ENCODE measurements around the gene GYPB. TPM values are rescaled to one million over a fixed set of nuclear protein-coding genes. Genes with fewer than 3 reads are reported as not detected.
"Not testable (repeated sequence)": the region's sequence is repeated elsewhere in the genome, so short reads cannot be mapped to it uniquely, and the experiment has no call there.

GYPB gene
- total and polyA plus RNA-seq, 2 donors (not counting 1 experiment from before 2014, with no cell fraction given): 0.91 TPM; not detected in 1

DNA sequence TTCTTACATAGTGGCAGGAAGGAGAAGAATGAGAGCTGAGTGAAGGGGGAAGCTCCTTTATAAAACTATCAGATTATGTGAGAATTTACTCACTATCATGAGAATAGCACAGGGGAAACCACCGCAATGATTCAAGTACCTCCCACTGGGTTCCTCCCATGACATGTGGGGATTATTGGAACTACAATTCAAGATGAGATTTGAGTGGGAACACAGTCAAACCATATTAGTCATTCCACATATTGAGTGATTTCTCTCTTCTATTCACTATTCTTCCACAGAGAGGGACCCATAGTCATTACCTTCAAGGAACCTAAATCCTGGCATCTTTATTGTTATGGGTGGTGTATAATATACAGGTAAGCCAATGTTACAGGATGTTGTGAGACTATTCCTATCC is 27.4 kb downstream of the GYPB start:
- H4K20me1 ChIP-seq (ENCODE audit: control insufficient read depth, insufficient read depth, low read length, poor library complexity, severe bottlenecking); CTCF ChIA-PET; H3K36me3 ChIP-seq (replicated peaks in 1 of 2; ENCODE audit: control extremely low read depth in 1 of 2, control insufficient read depth in 1 of 2, extremely low read depth in 1 of 2, insufficient read depth in 2 of 2, low read length in 1 of 2); H2AFZ ChIP-seq (ENCODE audit: insufficient read depth, low read depth, low read length, poor library complexity, severe bottlenecking); H3K9me3 ChIP-seq (ENCODE audit: control extremely low read depth in 1 of 3, control insufficient read depth in 2 of 3, insufficient read depth in 1 of 3, low read length in 2 of 3); H3K4me1 Mint-ChIP-seq; H3K4me3 ChIP-seq (ENCODE audit: control extremely low read depth in 1 of 5, extremely low read depth in 1 of 5, insufficient read depth in 1 of 5, low read depth in 2 of 5, low read length in 4 of 5); DNase-seq; H3K9me3 Mint-ChIP-seq (ENCODE audit: insufficient read depth); ATAC-seq (ENCODE audit: low read depth); H3K4me2 ChIP-seq (replicated peaks; ENCODE audit: low read depth, low read length, poor library complexity, severe bottlenecking); H3K27me3 ChIP-seq (replicated peaks in 1 of 4; ENCODE audit: control extremely low read depth in 1 of 4, control insufficient read depth in 3 of 4, insufficient read depth in 4 of 4, low read length in 3 of 4); H3K9ac ChIP-seq (ENCODE audit: low read length); H3K4me1 ChIP-seq (ENCODE audit: control insufficient read depth in 2 of 2, insufficient read depth in 2 of 2, low read length in 2 of 2); H3K4me3 Mint-ChIP-seq; H3K79me2 ChIP-seq (ENCODE audit: control insufficient read depth, insufficient read depth, low read length); H3K27ac ChIP-seq (ENCODE audit: low read length in 2 of 2); H3K27ac Mint-ChIP-seq; H3K27me3 Mint-ChIP-seq; intact Hi-C loops (cut with micrococcal nuclease); POLR2A ChIA-PET: not testable (repeated sequence)
- no CpG with 5 or more reads among the region's 1 CpG for WGBS (ENCODE audit: insufficient coverage)

DNA sequence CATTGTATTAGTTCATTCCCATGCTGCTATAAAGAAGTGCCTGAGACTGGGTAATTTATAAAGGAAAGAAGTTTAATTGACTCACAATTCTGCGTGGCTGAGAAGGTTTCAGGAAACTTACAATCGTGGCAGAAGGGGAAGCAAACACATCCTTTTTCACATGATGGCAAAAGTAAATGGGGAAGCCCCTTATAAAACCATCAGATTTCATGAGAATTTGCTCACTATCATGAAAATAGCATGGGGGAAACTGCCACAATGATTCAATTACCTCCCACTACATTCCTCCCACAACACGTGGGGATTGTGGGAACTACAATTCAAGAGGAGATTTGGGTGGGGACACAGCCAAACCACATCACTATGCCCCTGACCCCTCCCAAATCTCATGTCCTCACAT is 28.5 kb downstream of the GYPB start:
- not testable (repeated sequence) for ATAC-seq (ENCODE audit: low read depth)

DNA sequence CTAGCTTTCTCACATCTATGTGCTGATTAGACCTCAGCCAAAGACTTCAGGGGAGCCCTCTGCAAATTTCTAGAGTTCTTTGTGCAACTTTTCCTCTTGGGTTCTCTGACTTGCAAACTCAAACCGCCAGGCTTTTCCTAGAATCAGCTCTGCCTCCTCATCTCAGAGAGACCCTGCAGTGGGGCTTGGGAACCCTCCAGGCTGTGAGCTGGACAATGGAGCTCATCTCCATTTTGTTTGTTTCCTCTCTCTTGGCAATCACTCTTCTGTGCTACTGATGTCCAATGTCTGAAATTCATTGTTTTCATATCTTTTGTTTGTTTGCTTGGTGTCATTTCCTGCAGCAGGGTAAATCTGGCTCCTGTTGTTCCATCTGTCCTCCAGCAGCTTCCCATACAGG is 33.0 kb downstream of the GYPB start:
- no peaks in the 10 kb centered on the region for H3K36me3 ChIP-seq (replicated peaks in 1 of 2; ENCODE audit: control extremely low read depth in 1 of 2, control insufficient read depth in 1 of 2, extremely low read depth in 1 of 2, insufficient read depth in 2 of 2, low read length in 1 of 2)
- Mint-ChIP-seq H3K4me3 (no peak overlapping the region), H3K4me1 (no peaks in the 10 kb centered on the region), H3K9me3 (ENCODE audit: insufficient read depth) (no peaks in the 10 kb centered on the region), H3K27ac (no peak overlapping the region), H3K27me3 (peaks cover 3% of the 10 kb centered on the region)
- H3K4me2 ChIP-seq (replicated peaks; ENCODE audit: low read depth, low read length, poor library complexity, severe bottlenecking): no peak overlapping the region
- TF ChIP-seq EZH2 (IDR thresholded peaks at IDR 0.05; ENCODE audit: borderline replicate concordance, insufficient read depth, low read depth, low read length, poor library complexity, severe bottlenecking): no peak
- TF ChIP-seq, protein P1, sequence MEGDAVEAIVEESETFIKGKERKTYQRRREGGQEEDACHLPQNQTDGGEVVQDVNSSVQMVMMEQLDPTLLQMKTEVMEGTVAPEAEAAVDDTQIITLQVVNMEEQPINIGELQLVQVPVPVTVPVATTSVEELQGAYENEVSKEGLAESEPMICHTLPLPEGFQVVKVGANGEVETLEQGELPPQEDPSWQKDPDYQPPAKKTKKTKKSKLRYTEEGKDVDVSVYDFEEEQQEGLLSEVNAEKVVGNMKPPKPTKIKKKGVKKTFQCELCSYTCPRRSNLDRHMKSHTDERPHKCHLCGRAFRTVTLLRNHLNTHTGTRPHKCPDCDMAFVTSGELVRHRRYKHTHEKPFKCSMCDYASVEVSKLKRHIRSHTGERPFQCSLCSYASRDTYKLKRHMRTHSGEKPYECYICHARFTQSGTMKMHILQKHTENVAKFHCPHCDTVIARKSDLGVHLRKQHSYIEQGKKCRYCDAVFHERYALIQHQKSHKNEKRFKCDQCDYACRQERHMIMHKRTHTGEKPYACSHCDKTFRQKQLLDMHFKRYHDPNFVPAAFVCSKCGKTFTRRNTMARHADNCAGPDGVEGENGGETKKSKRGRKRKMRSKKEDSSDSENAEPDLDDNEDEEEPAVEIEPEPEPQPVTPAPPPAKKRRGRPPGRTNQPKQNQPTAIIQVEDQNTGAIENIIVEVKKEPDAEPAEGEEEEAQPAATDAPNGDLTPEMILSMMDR (IDR thresholded peaks at IDR 0.05): no peak
- no peak overlapping the region for H3K9ac ChIP-seq (ENCODE audit: low read length)
- ATAC-seq (ENCODE audit: low read depth) (no peak), DNase-seq (no peak)
- ChIA-PET CTCF (no interaction called here), POLR2A (no interaction called here)
- H3K9me3 ChIP-seq (ENCODE audit: control extremely low read depth in 1 of 3, control insufficient read depth in 2 of 3, insufficient read depth in 1 of 3, low read length in 2 of 3): no peaks in the 10 kb centered on the region
- no peak overlapping the region for H3K4me3 ChIP-seq (ENCODE audit: control extremely low read depth in 1 of 5, extremely low read depth in 1 of 5, insufficient read depth in 1 of 5, low read depth in 2 of 5, low read length in 4 of 5)
- no peaks in the 10 kb centered on the region for H3K4me1 ChIP-seq (ENCODE audit: control insufficient read depth in 2 of 2, insufficient read depth in 2 of 2, low read length in 2 of 2)
- H3K27me3 ChIP-seq (replicated peaks in 1 of 4; ENCODE audit: control extremely low read depth in 1 of 4, control insufficient read depth in 3 of 4, insufficient read depth in 4 of 4, low read length in 3 of 4): no peaks in the 10 kb centered on the region
- intact Hi-C loops (cut with micrococcal nuclease): no loop called here
- WGBS (ENCODE audit: insufficient coverage): 89% methylated on average over 1 of the region's 1 CpG
- H3K27ac ChIP-seq (ENCODE audit: low read length in 2 of 2): no peak overlapping the region
- H4K20me1 ChIP-seq (ENCODE audit: control insufficient read depth, insufficient read depth, low read length, poor library complexity, severe bottlenecking): no peaks in the 10 kb centered on the region
- H3K79me2 ChIP-seq (ENCODE audit: control insufficient read depth, insufficient read depth, low read length): no peaks in the 10 kb centered on the region
- no peak overlapping the region for H2AFZ ChIP-seq (ENCODE audit: insufficient read depth, low read depth, low read length, poor library complexity, severe bottlenecking)

More for the DNA sequence above, 28.5 kb downstream of the GYPB start:
- H3K9me3 Mint-ChIP-seq (ENCODE audit: insufficient read depth); H3K36me3 ChIP-seq (replicated peaks in 1 of 2; ENCODE audit: control extremely low read depth in 1 of 2, control insufficient read depth in 1 of 2, extremely low read depth in 1 of 2, insufficient read depth in 2 of 2, low read length in 1 of 2); H3K79me2 ChIP-seq (ENCODE audit: control insufficient read depth, insufficient read depth, low read length); H3K27me3 ChIP-seq (replicated peaks in 1 of 4; ENCODE audit: control extremely low read depth in 1 of 4, control insufficient read depth in 3 of 4, insufficient read depth in 4 of 4, low read length in 3 of 4); DNase-seq; H3K4me1 ChIP-seq (ENCODE audit: control insufficient read depth in 2 of 2, insufficient read depth in 2 of 2, low read length in 2 of 2); H3K4me2 ChIP-seq (replicated peaks; ENCODE audit: low read depth, low read length, poor library complexity, severe bottlenecking); H3K4me3 ChIP-seq (ENCODE audit: control extremely low read depth in 1 of 5, extremely low read depth in 1 of 5, insufficient read depth in 1 of 5, low read depth in 2 of 5, low read length in 4 of 5); H3K27ac Mint-ChIP-seq; H3K9me3 ChIP-seq (ENCODE audit: control extremely low read depth in 1 of 3, control insufficient read depth in 2 of 3, insufficient read depth in 1 of 3, low read length in 2 of 3); CTCF ChIA-PET; H3K4me1 Mint-ChIP-seq; H3K9ac ChIP-seq (ENCODE audit: low read length); H3K27ac ChIP-seq (ENCODE audit: low read length in 2 of 2); POLR2A ChIA-PET; H4K20me1 ChIP-seq (ENCODE audit: control insufficient read depth, insufficient read depth, low read length, poor library complexity, severe bottlenecking); H2AFZ ChIP-seq (ENCODE audit: insufficient read depth, low read depth, low read length, poor library complexity, severe bottlenecking); H3K4me3 Mint-ChIP-seq; intact Hi-C loops (cut with micrococcal nuclease); H3K27me3 Mint-ChIP-seq: not testable (repeated sequence)
- WGBS (ENCODE audit: insufficient coverage): no CpG with 5 or more reads among the region's 3 CpGs
